ENCODE measurements around the gene AGAP1. TPM values are rescaled to one million over a fixed set of nuclear protein-coding genes. Genes with fewer than 3 reads are reported as not detected.

AGAP1 gene
- total RNA-seq, 1 donor from 2014 or later = 17.5 TPM

GRCh38 chr2:235527806-235528469 lies 34.1 kb downstream of the AGAP1 start:
- no peak overlapping the region for H3K4me3 ChIP-seq (ENCODE audit: low read depth, low read length)
- TF ChIP-seq CTCF (conservative IDR thresholded peaks at IDR 0.05; ENCODE audit: low read depth, low read length) = no peak
- no peak for DNase-seq (ENCODE audit: low read depth)

GRCh38 chr2:235529621-235530020 lies 35.8 kb downstream of the AGAP1 start:
- no peak for TF ChIP-seq CTCF (conservative IDR thresholded peaks at IDR 0.05; ENCODE audit: low read depth, low read length)
- no peak for DNase-seq (ENCODE audit: low read depth)
- no peak overlapping the region for H3K4me3 ChIP-seq (ENCODE audit: low read depth, low read length)

GRCh38 chr2:235530735-235531134 lies 36.9 kb downstream of the AGAP1 start:
- H3K4me3 ChIP-seq (ENCODE audit: low read depth, low read length) = no peak overlapping the region
- no peak for TF ChIP-seq CTCF (conservative IDR thresholded peaks at IDR 0.05; ENCODE audit: low read depth, low read length)
- no peak for DNase-seq (ENCODE audit: low read depth)

GRCh38 chr2:235532307-235532706 lies 38.5 kb downstream of the AGAP1 start:
- TF ChIP-seq CTCF (conservative IDR thresholded peaks at IDR 0.05; ENCODE audit: low read depth, low read length) = no peak
- DNase-seq (ENCODE audit: low read depth) = no peak
- H3K4me3 ChIP-seq (ENCODE audit: low read depth, low read length) = no peak overlapping the region

- no peak overlapping the region for H3K4me3 ChIP-seq (ENCODE audit: low read depth, low read length)
- no peak for TF ChIP-seq CTCF (conservative IDR thresholded peaks at IDR 0.05; ENCODE audit: low read depth, low read length)
- no peak for DNase-seq (ENCODE audit: low read depth)
Measured at GRCh38 chr2:235533198-235533597, 39.4 kb downstream of the AGAP1 start.

GRCh38 chr2:235533616-235534385 lies 40.0 kb downstream of the AGAP1 start:
- DNase-seq (ENCODE audit: low read depth) = no peak
- H3K4me3 ChIP-seq (ENCODE audit: low read depth, low read length) = no peak overlapping the region
- TF ChIP-seq CTCF (conservative IDR thresholded peaks at IDR 0.05; ENCODE audit: low read depth, low read length) = no peak

Data from epithelial cell of proximal tubule (primary cell).